ENCODE results near the gene PRDM5.

The PRDM5 gene

GRCh38 chr4:120733054-120733453 lies 189.5 kb downstream of the PRDM5 start:
- H3K27ac ChIP-seq = no peak overlapping the region
- no peak for DNase-seq
- H3K9me3 ChIP-seq (ENCODE audit: severe bottlenecking) = no peaks in the 10 kb centered on the region
- H3K36me3 ChIP-seq = no peaks in the 10 kb centered on the region
- TF ChIP-seq CTCF (IDR thresholded peaks at IDR 0.05; ENCODE audit: low read depth, low read length) = no peak
- H3K4me3 ChIP-seq (ENCODE audit: low read depth, low read length) = no peak overlapping the region
- no peaks in the 10 kb centered on the region for H3K27me3 ChIP-seq (ENCODE audit: insufficient read depth, low read depth, severe bottlenecking)

DNA sequence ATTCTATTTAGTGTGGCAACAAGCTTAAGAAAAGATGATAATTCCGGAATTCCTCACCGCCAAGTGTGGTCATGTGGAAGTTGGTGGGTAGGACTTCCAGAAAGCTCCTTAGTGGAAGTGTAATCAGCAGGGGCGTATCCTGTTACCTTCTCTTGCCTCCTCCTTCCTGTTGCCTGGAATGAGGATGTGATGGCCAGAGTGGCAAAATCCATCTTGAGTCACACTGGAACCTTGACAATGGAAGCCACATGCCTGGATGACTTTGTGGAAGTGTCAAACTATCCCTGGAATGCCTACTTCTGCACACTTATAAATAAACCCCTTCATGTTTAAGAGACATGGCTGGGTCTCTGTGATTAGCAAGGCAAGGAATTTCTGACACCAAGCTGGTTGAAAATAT lies 191.0 kb downstream of the PRDM5 start:
- Histone ChIP-seq H3K27ac (no peak overlapping the region), H3K36me3 (no peaks in the 10 kb centered on the region), H3K9me3 (ENCODE audit: severe bottlenecking) (no peaks in the 10 kb centered on the region), H3K4me3 (ENCODE audit: low read depth, low read length) (no peak overlapping the region), H3K27me3 (ENCODE audit: insufficient read depth, low read depth, severe bottlenecking) (no peaks in the 10 kb centered on the region)
- no peak for DNase-seq
- no peak for TF ChIP-seq CTCF (IDR thresholded peaks at IDR 0.05; ENCODE audit: low read depth, low read length)

DNA sequence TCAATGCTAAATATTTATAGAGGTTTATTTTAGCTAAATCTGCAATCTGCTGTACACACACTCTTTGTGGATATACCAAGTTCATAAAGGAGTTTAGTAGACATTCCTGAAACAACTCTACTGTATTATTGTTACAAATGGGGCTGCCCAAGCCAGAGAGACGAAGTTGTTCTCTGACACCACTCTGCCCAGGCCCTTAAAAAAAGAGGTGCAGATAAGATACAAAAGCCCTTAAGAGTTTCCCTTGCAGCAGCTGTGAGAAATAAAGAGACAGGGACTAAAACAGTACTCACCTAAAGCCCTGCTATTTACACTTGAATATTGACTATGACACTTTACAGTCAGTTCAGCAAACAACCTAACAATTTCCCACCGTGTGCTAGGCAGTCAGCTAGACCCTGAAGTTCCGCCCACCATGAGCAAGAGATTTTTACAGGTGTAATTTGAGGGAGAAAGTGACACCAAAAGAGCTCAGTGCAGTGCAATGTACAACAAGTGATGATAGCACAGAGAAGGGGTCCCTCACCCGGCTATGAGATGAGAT lies 191.7 kb downstream of the PRDM5 start:
- H3K27ac ChIP-seq = no peak overlapping the region
- no peaks in the 10 kb centered on the region for H3K9me3 ChIP-seq (ENCODE audit: severe bottlenecking)
- DNase-seq = no peak
- H3K4me3 ChIP-seq (ENCODE audit: low read depth, low read length) = no peak overlapping the region
- no peak for TF ChIP-seq CTCF (IDR thresholded peaks at IDR 0.05; ENCODE audit: low read depth, low read length)
- H3K27me3 ChIP-seq (ENCODE audit: insufficient read depth, low read depth, severe bottlenecking) = no peaks in the 10 kb centered on the region
- H3K36me3 ChIP-seq = no peaks in the 10 kb centered on the region

DNA sequence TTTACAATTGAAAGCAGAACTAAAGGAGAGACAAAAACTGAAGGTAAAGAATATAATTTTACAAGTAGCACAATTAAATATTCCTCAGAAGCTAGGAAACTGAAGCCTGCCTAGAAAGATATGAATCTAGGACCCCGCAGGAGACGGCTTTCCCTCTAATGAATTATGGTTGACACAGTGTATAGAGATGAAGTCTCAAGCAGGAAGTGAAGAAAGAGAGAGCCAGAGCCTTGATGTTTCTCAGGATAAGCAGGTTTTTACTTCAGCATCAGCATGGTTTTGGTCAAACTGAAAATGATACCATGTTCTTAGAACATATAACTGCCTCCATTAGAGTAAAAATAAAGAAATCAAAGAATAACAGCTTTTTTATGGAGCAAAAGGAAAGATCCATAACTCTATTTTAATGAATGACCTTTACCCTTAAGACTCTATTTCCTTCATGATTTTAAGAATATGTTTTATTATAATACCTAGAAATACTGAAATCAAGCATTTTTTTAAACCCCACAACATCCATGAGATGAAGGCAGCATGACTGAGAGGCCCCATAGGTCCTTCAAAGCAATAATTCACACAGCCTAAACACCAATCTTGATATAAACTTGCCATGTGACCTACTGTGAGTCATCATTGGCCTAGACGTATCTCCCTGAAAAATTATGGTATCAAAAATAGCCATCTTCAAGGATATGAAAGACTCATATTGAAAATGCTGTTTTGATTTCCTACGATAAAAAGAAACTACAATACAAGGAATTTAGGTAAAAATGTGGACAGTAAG lies 193.4 kb downstream of the PRDM5 start:
- no peaks in the 10 kb centered on the region for H3K9me3 ChIP-seq (ENCODE audit: severe bottlenecking)
- H3K27me3 ChIP-seq (ENCODE audit: insufficient read depth, low read depth, severe bottlenecking) = no peaks in the 10 kb centered on the region
- no peak for TF ChIP-seq CTCF (IDR thresholded peaks at IDR 0.05; ENCODE audit: low read depth, low read length)
- H3K4me3 ChIP-seq (ENCODE audit: low read depth, low read length) = no peak overlapping the region
- no peak overlapping the region for H3K27ac ChIP-seq
- DNase-seq = no peak
- no peaks in the 10 kb centered on the region for H3K36me3 ChIP-seq

DNA sequence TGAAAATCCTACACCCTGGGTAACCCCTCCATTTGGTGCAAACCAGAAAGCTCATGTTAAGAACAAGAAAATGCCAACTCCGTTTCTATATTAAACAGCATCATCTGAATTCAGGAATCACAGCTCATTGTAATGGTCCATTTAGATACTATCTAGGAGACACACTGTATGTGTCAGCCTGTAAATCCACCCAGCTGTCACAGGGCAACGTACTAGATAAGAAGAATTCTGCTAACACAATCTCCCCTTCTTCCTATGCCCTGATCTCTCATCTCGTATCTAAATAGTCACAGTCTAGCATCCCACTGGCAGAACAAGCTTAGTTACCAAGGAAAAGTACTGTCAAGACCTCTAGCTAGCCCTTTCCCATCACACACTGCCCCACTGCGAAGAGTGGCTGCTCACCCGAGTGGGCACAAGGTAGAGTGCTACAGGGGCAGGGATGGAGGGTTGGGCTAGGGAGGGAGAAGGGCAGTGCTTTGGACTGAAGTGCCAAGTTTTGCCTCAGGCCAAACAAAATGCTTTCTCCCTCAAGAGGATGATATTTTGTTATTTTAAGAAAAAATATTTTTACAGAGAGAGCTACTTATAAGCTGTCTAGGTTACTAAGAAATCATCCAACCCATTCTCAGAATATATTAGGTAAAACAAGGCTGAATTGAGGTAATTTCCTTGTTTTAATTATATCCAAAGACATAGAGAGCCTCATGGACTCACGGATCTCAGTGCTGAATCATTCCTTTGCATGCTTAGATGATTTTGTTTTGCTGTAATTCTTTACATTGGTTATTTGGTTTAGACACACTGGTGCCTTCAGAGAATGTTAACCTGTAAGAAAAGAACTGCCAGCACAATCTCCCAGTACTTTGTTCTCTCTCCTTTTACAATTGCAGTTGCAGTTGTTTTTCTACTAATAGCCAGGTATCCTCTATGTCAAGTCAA lies 196.6 kb downstream of the PRDM5 start:
- Histone ChIP-seq H3K4me3 (ENCODE audit: low read depth, low read length) (no peak overlapping the region), H3K36me3 (no peaks in the 10 kb centered on the region), H3K27ac (no peak overlapping the region), H3K9me3 (ENCODE audit: severe bottlenecking) (no peaks in the 10 kb centered on the region), H3K27me3 (ENCODE audit: insufficient read depth, low read depth, severe bottlenecking) (no peaks in the 10 kb centered on the region)
- TF ChIP-seq CTCF (IDR thresholded peaks at IDR 0.05; ENCODE audit: low read depth, low read length) = no peak
- DNase-seq = no peak
